GM03348 (cell line): ENCODE measurements around the gene GNG4.

Experiments
- DNase-seq: peaks from one replicate; pipeline ENCODE4 v3.0.0; 2012; ENCODE audit warnings: low spot score

Gene GNG4

GRCh38 chr1:235649368-235650163 lies at the start of gene GNG4:
TSS of gene GNG4 (minus strand) at chr1:235649784. CDS start at chr1:235583838, 65,946 bp downstream.
- DNase-seq = peak; percentile 39

GRCh38 chr1:235697508-235697907 lies 47.9 kb upstream of the GNG4 start:
- no peak for DNase-seq

- DNase-seq = no peak
Measured at GRCh38 chr1:235689356-235689755, 39.8 kb upstream of the GNG4 start.

GRCh38 chr1:235688096-235688495 lies 38.5 kb upstream of the GNG4 start:
- DNase-seq = no peak

GRCh38 chr1:235683653-235684052 lies 34.1 kb upstream of the GNG4 start:
- DNase-seq = no peak

GRCh38 chr1:235682216-235682615 lies 32.6 kb upstream of the GNG4 start:
- DNase-seq = no peak

- no peak for DNase-seq
Measured at GRCh38 chr1:235679644-235680043, 30.1 kb upstream of the GNG4 start.

- no peak for DNase-seq
Measured at GRCh38 chr1:235679005-235679404, 29.4 kb upstream of the GNG4 start.

- no peak for DNase-seq
Measured at GRCh38 chr1:235675152-235675890, 25.7 kb upstream of the GNG4 start.

GRCh38 chr1:235673981-235674380 lies 24.4 kb upstream of the GNG4 start:
- no peak for DNase-seq

- DNase-seq = no peak
Measured at GRCh38 chr1:235671992-235672391, 22.4 kb upstream of the GNG4 start.

GRCh38 chr1:235670157-235670776 lies 20.7 kb upstream of the GNG4 start:
- no peak for DNase-seq

- no peak for DNase-seq
Measured at GRCh38 chr1:235669277-235669676, 19.7 kb upstream of the GNG4 start.

GRCh38 chr1:235663628-235664027 lies 14.0 kb upstream of the GNG4 start:
- no peak for DNase-seq

GRCh38 chr1:235661568-235661967 lies 12.0 kb upstream of the GNG4 start:
- no peak for DNase-seq

GRCh38 chr1:235659186-235659771 lies 9.7 kb upstream of the GNG4 start:
- DNase-seq = no peak

GRCh38 chr1:235657747-235658526 lies 8.4 kb upstream of the GNG4 start:
- DNase-seq = no peak

- DNase-seq = no peak
Measured at GRCh38 chr1:235657269-235657668, 7.7 kb upstream of the GNG4 start.

GRCh38 chr1:235652364-235652763 lies 2.8 kb upstream of the GNG4 start:
- no peak for DNase-seq

GRCh38 chr1:235651170-235651806 lies 1.7 kb upstream of the GNG4 start:
- DNase-seq = no peak
